GM12878 (cell line): ENCODE measurements around the gene POFUT1. TPM values are rescaled to one million over a fixed set of nuclear protein-coding genes. Genes with fewer than 3 reads are reported as not detected.

Experiments
- ATF7 ChIP-seq: fragments of 450-650 bp; IDR thresholded peaks from 2 replicates; pipeline ENCODE4 v1.6.1; 2016; ENCODE audit warnings: low read depth, mild to moderate bottlenecking
- BACH1 ChIP-seq: fragments of 450-650 bp; IDR thresholded peaks from 2 replicates; pipeline ENCODE4 v1.6.1; 2017; ENCODE audit warnings: mild to moderate bottlenecking, borderline replicate concordance
- CHD4 ChIP-seq: fragments of 200-600 bp; sonication (generic); IDR thresholded peaks from 2 replicates; pipeline ENCODE4 v1.6.1; 2016; ENCODE audit warnings: mild to moderate bottlenecking
- DPF2 ChIP-seq: fragments of 450-650 bp; IDR thresholded peaks from 2 replicates; pipeline ENCODE4 v1.6.1; 2017; ENCODE audit warnings: mild to moderate bottlenecking
- GATAD2B ChIP-seq: fragments of 450-650 bp; conservative IDR thresholded peaks from 2 replicates; pipeline ENCODE4 v1.6.1; 2017; ENCODE audit warnings: low read depth, mild to moderate bottlenecking, moderate library complexity
- HCFC1 ChIP-seq: fragments of 150-350 bp; IDR thresholded peaks from 2 replicates; pipeline ENCODE4 v1.6.1; 2014; ENCODE audit warnings: low read length
- HDAC6 ChIP-seq: fragments of 200-600 bp; sonication (generic); IDR thresholded peaks from one replicate; pipeline ENCODE4 v1.8.0; 2017; ENCODE audit warnings: antibody characterized with exemption; ENCODE audit not compliant: unreplicated experiment
- HDGF ChIP-seq: fragments of 450-650 bp; IDR thresholded peaks from 2 replicates; pipeline ENCODE4 v1.6.1; 2016; ENCODE audit warnings: antibody characterized with exemption
- IKZF1 ChIP-seq: fragments of 450-650 bp; conservative IDR thresholded peaks from 2 replicates; pipeline ENCODE4 v1.6.1; 2017; ENCODE audit warnings: antibody characterized with exemption, mild to moderate bottlenecking
- JUND ChIP-seq: IDR thresholded peaks from 2 replicates; pipeline ENCODE4 v1.6.1; 2012; ENCODE audit warnings: low read depth, mild to moderate bottlenecking, low read length, improper control_type of control experiment, moderate library complexity
- KDM1A ChIP-seq: fragments of 200-600 bp; sonication (generic); IDR thresholded peaks from 2 replicates; pipeline ENCODE4 v1.6.1; 2016; ENCODE audit warnings: borderline replicate concordance
- MTA2 ChIP-seq: fragments of 450-650 bp; IDR thresholded peaks from 2 replicates; pipeline ENCODE4 v1.6.1; 2016; ENCODE audit warnings: low read depth, mild to moderate bottlenecking, moderate library complexity
- NBN ChIP-seq: fragments of 450-650 bp; IDR thresholded peaks from 2 replicates; pipeline ENCODE4 v1.6.1; 2016
- NFYB ChIP-seq: IDR thresholded peaks from 2 replicates; pipeline ENCODE4 v1.6.1; 2011; ENCODE audit warnings: low read depth, mild to moderate bottlenecking, low read length, improper control_type of control experiment, moderate library complexity; ENCODE audit not compliant: insufficient read depth
- NR2F1 ChIP-seq: fragments of 450-650 bp; conservative IDR thresholded peaks from 2 replicates; pipeline ENCODE4 v1.6.1; 2017; ENCODE audit warnings: mild to moderate bottlenecking
- RELA ChIP-seq: fragments of 450-650 bp; IDR thresholded peaks from 2 replicates; pipeline ENCODE4 v1.8.0; 2014; ENCODE audit warnings: borderline replicate concordance; ENCODE audit not compliant: partially characterized antibody
- RELB ChIP-seq: fragments of 450-650 bp; IDR thresholded peaks from 2 replicates; pipeline ENCODE4 v1.6.1; 2017; ENCODE audit warnings: low read depth, mild to moderate bottlenecking, moderate library complexity
- SPI1 ChIP-seq: IDR thresholded peaks from 2 replicates; pipeline ENCODE4 v1.6.1; 2011; ENCODE audit warnings: low read depth, mild to moderate bottlenecking, low read length, moderate library complexity, borderline replicate concordance; ENCODE audit not compliant: insufficient read depth
- STAT1 ChIP-seq: fragments of 450-650 bp; conservative IDR thresholded peaks from 2 replicates; pipeline ENCODE4 v1.6.1; 2014; ENCODE audit warnings: antibody characterized with exemption, mild to moderate bottlenecking
- polyA plus RNA-seq, 11 experiments: library from polyadenylated mRNA; depleted of rRNA in 4 of 11; unstranded in 6 of 11; stranded (reverse) in 5 of 11; fragments of >200 nt; fragmentation: Nextera tagmentation in 4 of 11; fragmentation: Illumina TruSeq in 1 of 11; extraction: Ambion mirVana in 4 of 11; extraction: Trizol in 1 of 11; gene quantifications; 1 replicate in 1 of 11; 2 replicates in 10 of 11; pipeline versions ENCODE4 v1.2.1 to v1.2.3, GENCODE V29; 2011 to 2016; ENCODE audit warnings: inconsistent platforms in 2 of 11, missing spikeins in 2 of 11, low read depth in 1 of 11
- total RNA-seq, 4 experiments: library from RNA; depleted of rRNA in 3 of 4; stranded (reverse); fragments of >200 nt in 3 of 4; fragmentation: Illumina TruSeq in 1 of 4; extraction: Trizol in 1 of 4; gene quantifications; 2 replicates each; pipeline versions ENCODE4 v1.2.1 to v1.2.3, GENCODE V29; 2013 to 2021
- TF ChIP-seq, protein P1 (sequence below): fragments of 450-650 bp; IDR thresholded peaks from 2 replicates; pipeline ENCODE4 v1.6.1; 2016; ENCODE audit warnings: mild to moderate bottlenecking, moderate library complexity, borderline replicate concordance
- TF ChIP-seq, protein P2 (sequence below): IDR thresholded peaks from 2 replicates; pipeline ENCODE4 v1.6.1; 2012; ENCODE audit warnings: low read depth, low read length, improper control_type of control experiment
- TF ChIP-seq, protein P3 (sequence below): fragments of 450-650 bp; IDR thresholded peaks from 2 replicates; pipeline ENCODE4 v1.6.1; 2017; ENCODE audit warnings: borderline replicate concordance
- TF ChIP-seq, protein P4 (sequence below): fragments of 450-650 bp; IDR thresholded peaks from 2 replicates; pipeline ENCODE4 v1.6.1; 2016; ENCODE audit warnings: mild to moderate bottlenecking

Gene POFUT1
- total and polyA plus RNA-seq, 10 of the 15 experiments (the other 5 are each of a cell fraction or from before 2014, with no cell fraction given) = 2.6 to 33.4 (median 23.1) TPM

GRCh38 chr20:32207626-32208498 lies at the start of gene POFUT1, which contains the start of gene PLAGL2 (continued):
- TF ChIP-seq, protein P1, sequence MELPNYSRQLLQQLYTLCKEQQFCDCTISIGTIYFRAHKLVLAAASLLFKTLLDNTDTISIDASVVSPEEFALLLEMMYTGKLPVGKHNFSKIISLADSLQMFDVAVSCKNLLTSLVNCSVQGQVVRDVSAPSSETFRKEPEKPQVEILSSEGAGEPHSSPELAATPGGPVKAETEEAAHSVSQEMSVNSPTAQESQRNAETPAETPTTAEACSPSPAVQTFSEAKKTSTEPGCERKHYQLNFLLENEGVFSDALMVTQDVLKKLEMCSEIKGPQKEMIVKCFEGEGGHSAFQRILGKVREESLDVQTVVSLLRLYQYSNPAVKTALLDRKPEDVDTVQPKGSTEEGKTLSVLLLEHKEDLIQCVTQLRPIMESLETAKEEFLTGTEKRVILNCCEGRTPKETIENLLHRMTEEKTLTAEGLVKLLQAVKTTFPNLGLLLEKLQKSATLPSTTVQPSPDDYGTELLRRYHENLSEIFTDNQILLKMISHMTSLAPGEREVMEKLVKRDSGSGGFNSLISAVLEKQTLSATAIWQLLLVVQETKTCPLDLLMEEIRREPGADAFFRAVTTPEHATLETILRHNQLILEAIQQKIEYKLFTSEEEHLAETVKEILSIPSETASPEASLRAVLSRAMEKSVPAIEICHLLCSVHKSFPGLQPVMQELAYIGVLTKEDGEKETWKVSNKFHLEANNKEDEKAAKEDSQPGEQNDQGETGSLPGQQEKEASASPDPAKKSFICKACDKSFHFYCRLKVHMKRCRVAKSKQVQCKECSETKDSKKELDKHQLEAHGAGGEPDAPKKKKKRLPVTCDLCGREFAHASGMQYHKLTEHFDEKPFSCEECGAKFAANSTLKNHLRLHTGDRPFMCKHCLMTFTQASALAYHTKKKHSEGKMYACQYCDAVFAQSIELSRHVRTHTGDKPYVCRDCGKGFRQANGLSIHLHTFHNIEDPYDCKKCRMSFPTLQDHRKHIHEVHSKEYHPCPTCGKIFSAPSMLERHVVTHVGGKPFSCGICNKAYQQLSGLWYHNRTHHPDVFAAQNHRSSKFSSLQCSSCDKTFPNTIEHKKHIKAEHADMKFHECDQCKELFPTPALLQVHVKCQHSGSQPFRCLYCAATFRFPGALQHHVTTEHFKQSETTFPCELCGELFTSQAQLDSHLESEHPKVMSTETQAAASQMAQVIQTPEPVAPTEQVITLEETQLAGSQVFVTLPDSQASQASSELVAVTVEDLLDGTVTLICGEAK = no peak
- TF ChIP-seq BACH1 = peak; percentile 92
- no peak for TF ChIP-seq MTA2
- TF ChIP-seq DPF2 = peak; percentile 95
- TF ChIP-seq, protein P2, sequence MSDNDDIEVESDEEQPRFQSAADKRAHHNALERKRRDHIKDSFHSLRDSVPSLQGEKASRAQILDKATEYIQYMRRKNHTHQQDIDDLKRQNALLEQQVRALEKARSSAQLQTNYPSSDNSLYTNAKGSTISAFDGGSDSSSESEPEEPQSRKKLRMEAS = no peak; the same call in 1 of the 2 replicates
- TF ChIP-seq HDAC6 = no peak
- TF ChIP-seq HDGF = no peak
- TF ChIP-seq, protein P3, sequence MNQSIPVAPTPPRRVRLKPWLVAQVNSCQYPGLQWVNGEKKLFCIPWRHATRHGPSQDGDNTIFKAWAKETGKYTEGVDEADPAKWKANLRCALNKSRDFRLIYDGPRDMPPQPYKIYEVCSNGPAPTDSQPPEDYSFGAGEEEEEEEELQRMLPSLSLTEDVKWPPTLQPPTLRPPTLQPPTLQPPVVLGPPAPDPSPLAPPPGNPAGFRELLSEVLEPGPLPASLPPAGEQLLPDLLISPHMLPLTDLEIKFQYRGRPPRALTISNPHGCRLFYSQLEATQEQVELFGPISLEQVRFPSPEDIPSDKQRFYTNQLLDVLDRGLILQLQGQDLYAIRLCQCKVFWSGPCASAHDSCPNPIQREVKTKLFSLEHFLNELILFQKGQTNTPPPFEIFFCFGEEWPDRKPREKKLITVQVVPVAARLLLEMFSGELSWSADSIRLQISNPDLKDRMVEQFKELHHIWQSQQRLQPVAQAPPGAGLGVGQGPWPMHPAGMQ = no peak
- TF ChIP-seq NFYB = 0 out of 2 replicates have a peak, but pooled peaks have one; percentile 23
- TF ChIP-seq RELA = peak; percentile 36
- no peak for TF ChIP-seq SPI1
- TF ChIP-seq GATAD2B = peak; percentile 97
- TF ChIP-seq RELB = no peak; the same call in 1 of the 2 replicates
- peak; percentile 77 for TF ChIP-seq HCFC1
- no peak for TF ChIP-seq KDM1A
- peak; percentile 75 for TF ChIP-seq NR2F1
- peak; percentile 42; the same call in 1 of the 2 replicates for TF ChIP-seq NBN
- TF ChIP-seq IKZF1 = peak; percentile 95
- no peak for TF ChIP-seq ATF7
- no peak for TF ChIP-seq STAT1
- TF ChIP-seq, protein P4, sequence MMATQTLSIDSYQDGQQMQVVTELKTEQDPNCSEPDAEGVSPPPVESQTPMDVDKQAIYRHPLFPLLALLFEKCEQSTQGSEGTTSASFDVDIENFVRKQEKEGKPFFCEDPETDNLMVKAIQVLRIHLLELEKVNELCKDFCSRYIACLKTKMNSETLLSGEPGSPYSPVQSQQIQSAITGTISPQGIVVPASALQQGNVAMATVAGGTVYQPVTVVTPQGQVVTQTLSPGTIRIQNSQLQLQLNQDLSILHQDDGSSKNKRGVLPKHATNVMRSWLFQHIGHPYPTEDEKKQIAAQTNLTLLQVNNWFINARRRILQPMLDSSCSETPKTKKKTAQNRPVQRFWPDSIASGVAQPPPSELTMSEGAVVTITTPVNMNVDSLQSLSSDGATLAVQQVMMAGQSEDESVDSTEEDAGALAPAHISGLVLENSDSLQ = no peak
- TF ChIP-seq CHD4 = no peak
- TF ChIP-seq JUND = no peak
